GM18526 (cell line): ENCODE results near the gene NOM1.

Experiments used
- POLR2A ChIP-seq: IDR thresholded peaks from 3 replicates; pipeline ENCODE4 v1.6.1; 2011; ENCODE audit not compliant: insufficient read length; ENCODE audit errors: extremely low read depth

Gene NOM1

GRCh38 chr7:157007470-157008066, 58.1 kb downstream of the NOM1 start:
- TF ChIP-seq POLR2A = no peak

GRCh38 chr7:157008206-157009169, 59.0 kb downstream of the NOM1 start:
- no peak for TF ChIP-seq POLR2A

GRCh38 chr7:157009170-157009777, 59.8 kb downstream of the NOM1 start:
- peak; percentile 19 for TF ChIP-seq POLR2A

- no peak for TF ChIP-seq POLR2A
These were observed 60.5 kb downstream of the NOM1 start for GRCh38 chr7:157009778-157010587.

- TF ChIP-seq POLR2A = peak; percentile 75
These were observed 61.2 kb downstream of the NOM1 start, which contains the start of gene MNX1 for GRCh38 chr7:157010588-157011332. TSS of gene MNX1 (minus strand) at chr7:157010663. CDS start at chr7:157010350, 313 bp downstream.

DNA sequence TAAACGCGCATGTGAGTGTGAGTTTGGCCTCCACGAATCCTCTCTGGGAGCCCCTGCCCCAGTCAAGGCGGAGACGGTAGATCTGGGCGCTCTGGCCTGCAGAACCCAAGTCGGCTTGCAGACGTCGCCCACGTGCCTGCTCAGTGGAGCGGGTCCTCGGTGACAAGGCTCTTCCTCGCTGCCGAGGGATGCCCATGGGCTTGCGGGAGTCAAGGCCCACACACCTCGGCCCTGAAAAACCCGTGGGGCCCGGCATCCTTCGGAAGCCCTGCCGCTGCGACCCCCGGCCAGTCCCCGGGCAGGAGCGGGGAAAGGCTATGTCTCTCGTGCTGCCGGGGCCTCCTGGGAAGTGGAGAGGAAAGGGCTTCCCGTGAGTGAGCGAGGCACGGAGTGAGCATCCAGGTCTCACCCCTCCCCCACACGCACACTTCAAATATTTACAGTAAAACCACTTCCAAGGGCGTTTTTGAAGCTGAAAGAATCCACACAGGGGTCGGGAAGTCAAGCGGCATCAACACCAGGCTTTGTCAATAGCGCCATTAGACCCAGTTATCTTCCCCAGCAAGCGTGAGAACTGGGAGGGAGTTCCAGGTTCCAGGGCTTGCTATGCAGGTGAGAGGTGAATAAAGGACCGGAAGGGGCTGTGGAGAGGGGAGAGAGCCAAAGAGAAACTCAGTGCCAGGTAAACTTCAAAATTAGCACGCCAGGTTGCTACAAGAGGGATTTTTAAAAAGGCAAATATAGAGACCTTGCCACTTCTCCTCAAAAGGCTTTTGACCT, 62.0 kb downstream of the NOM1 start:
- no peak for TF ChIP-seq POLR2A

DNA sequence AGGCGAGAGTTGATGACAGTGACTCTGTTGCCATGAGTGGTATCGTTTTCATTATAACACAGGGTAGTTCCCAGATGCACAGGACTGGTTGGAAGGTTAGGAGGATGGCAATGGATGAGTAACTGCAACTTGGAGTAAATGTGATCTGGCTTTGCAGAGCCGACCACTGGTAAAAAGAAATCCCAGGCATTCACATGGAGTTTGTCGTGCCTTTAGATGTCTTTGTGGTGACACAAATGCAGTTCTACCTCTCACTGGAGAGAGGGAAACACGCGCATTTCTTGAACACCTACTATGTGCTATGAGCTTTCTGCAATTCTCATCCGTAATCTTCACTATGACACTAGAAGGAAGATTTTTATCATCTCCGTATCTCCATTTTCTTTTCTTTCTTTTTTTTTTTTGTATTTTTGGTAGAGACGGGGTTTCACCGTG, 62.6 kb downstream of the NOM1 start:
- no peak for TF ChIP-seq POLR2A

GRCh38 chr7:157013101-157013500, 63.6 kb downstream of the NOM1 start:
- TF ChIP-seq POLR2A = no peak

- no peak for TF ChIP-seq POLR2A
These were observed 64.4 kb downstream of the NOM1 start for GRCh38 chr7:157013602-157014549.

DNA sequence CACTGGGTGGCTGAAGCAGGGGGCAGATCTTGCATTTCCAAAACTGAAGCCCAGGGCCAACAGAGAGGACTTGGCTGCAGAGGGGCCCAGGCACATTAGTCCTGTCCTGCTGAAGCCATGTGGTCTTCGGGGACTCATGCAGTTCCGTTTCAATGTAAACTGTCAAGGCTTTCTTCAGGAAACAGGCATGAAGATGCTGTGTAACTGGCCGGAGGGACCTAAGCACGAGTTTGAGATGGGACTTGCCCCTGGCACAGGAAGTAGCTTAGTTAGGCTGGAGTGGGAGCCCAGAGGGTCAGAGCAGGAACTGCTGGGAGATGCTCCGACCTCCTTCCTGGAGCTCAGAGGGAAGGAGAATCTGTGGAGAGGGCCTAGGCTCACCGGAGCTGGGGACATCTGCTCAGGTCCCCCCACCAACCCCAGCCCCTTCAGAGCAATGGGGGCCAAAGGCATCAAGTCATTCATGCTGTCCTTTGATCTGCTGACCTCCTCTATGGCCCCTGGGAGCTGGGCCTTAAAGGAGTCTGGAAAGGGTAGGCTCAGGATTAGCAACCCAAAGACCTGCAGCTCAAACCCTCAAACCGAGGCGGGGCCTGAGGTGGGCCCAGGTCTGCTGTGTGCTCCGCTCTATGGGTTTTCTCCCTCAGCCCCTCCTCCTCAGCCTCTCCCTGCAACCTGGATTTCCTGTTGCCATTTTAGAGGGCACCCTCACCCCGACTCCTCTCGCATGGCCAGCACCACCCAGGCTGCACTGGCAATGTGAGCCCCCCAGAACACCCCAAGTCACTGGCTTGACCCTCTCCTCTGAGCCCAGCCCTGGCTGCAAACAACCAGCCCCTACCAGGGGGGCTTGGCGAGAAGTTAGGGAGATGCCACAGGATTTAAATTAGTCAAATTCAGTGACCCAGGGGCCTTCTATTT, 65.4 kb downstream of the NOM1 start:
- no peak for TF ChIP-seq POLR2A

DNA sequence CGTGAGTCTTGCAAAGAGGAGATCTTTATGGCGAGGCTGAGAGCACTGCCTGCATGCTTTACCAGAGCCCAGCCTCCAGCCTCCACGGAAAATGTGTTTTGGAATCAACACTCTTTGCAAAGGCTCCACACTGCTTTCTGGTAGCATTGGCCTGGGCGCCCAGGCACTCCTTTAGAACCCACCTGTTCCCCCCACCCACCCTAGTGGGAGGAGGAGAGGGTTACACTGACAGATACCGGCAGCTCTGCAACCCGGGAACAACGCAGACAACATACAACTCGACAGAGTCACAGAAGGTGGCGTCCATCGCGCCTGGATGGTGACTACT, 66.5 kb downstream of the NOM1 start:
- TF ChIP-seq POLR2A = no peak
